HG03342 (cell line): ENCODE results near the gene SLC16A10.

ENCODE experiments used
- ATAC-seq: cut with Tn5 transposase; IDR thresholded peaks from one replicate; pipeline ENCODE4 v1.9.1; 2021; ENCODE audit warnings: mild to moderate bottlenecking, moderate library complexity; ENCODE audit not compliant: unreplicated experiment

SLC16A10 gene

GRCh38 chr6:111211411-111212030 lies 124.2 kb downstream of the SLC16A10 start:
- ATAC-seq, result no peak

- no peak for ATAC-seq
Measured at GRCh38 chr6:111212625-111213024, 125.3 kb downstream of the SLC16A10 start.

GRCh38 chr6:111215131-111215530 lies 127.8 kb downstream of the SLC16A10 start:
- no peak for ATAC-seq

- ATAC-seq, result no peak
Measured at GRCh38 chr6:111219785-111220184, 132.5 kb downstream of the SLC16A10 start.

- ATAC-seq, result no peak
Measured at GRCh38 chr6:111220383-111221031, 133.2 kb downstream of the SLC16A10 start.

GRCh38 chr6:111221804-111222203 lies 134.5 kb downstream of the SLC16A10 start:
- no peak for ATAC-seq

GRCh38 chr6:111222341-111222740 lies 135.0 kb downstream of the SLC16A10 start:
- no peak for ATAC-seq

GRCh38 chr6:111228094-111228493 lies 140.8 kb downstream of the SLC16A10 start:
- no peak for ATAC-seq

GRCh38 chr6:111230351-111231089 lies 143.2 kb downstream of the SLC16A10 start:
- no peak for ATAC-seq

- no peak for ATAC-seq
Measured at GRCh38 chr6:111231090-111231459, 143.8 kb downstream of the SLC16A10 start.

- no peak for ATAC-seq
Measured at GRCh38 chr6:111237852-111238251, 150.5 kb downstream of the SLC16A10 start.

GRCh38 chr6:111238464-111239119 lies 151.3 kb downstream of the SLC16A10 start:
- ATAC-seq, result no peak

GRCh38 chr6:111239461-111239860 lies 152.2 kb downstream of the SLC16A10 start:
- ATAC-seq, result no peak

GRCh38 chr6:111242452-111242851 lies 155.1 kb downstream of the SLC16A10 start:
- ATAC-seq, result no peak

- no peak for ATAC-seq
Measured at GRCh38 chr6:111243095-111243494, 155.8 kb downstream of the SLC16A10 start.

GRCh38 chr6:111248789-111249188 lies 161.5 kb downstream of the SLC16A10 start:
- no peak for ATAC-seq

GRCh38 chr6:111250791-111251354 lies 163.6 kb downstream of the SLC16A10 start:
- ATAC-seq, result no peak

GRCh38 chr6:111252726-111253125 lies 165.4 kb downstream of the SLC16A10 start:
- no peak for ATAC-seq

GRCh38 chr6:111254004-111254778 lies 166.9 kb downstream of the SLC16A10 start:
- no peak for ATAC-seq

- no peak for ATAC-seq
Measured at GRCh38 chr6:111254779-111255166, 167.5 kb downstream of the SLC16A10 start.
